Smooth muscle cell (in vitro differentiated cells): ENCODE data around the gene GRPEL2. TPM values are rescaled to one million over a fixed set of nuclear protein-coding genes. Genes with fewer than 3 reads are reported as not detected.

Experiments used
- DNase-seq: peaks from one replicate; lab custom pipeline; 2025; ENCODE audit not compliant: unreplicated experiment; lab: John Stamatoyannopoulos, UW
- H2AFZ ChIP-seq: fragments of 200-600 bp; sonication (generic); 2 replicates; pipeline ENCODE4 v1.6.0; 2016; ENCODE audit warnings: antibody characterized with exemption, low read depth, mild to moderate bottlenecking
- H3F3A ChIP-seq: fragments of 200-600 bp; sonication (generic); 2 replicates; pipeline ENCODE4 v1.6.0; 2017; ENCODE audit warnings: antibody characterized with exemption, low read depth
- H3K27ac ChIP-seq: fragments of 200-600 bp; sonication (generic); 2 replicates; pipeline ENCODE4 v1.5.1; 2016; ENCODE audit warnings: low read depth, mild to moderate bottlenecking
- H3K27me3 ChIP-seq: fragments of 200-600 bp; sonication (generic); 2 replicates; pipeline ENCODE4 v1.6.1; 2016; ENCODE audit warnings: low read depth, mild to moderate bottlenecking
- H3K36me3 ChIP-seq: fragments of 200-600 bp; sonication (generic); 2 replicates; pipeline ENCODE4 v1.5.1; 2016; ENCODE audit warnings: low read depth
- H3K4me1 ChIP-seq: fragments of 200-600 bp; sonication (generic); 2 replicates; pipeline ENCODE4 v1.5.1; 2016; ENCODE audit warnings: low read depth
- H3K4me2 ChIP-seq: fragments of 200-600 bp; sonication (generic); 2 replicates; pipeline ENCODE4 v1.6.0; 2016; ENCODE audit warnings: mild to moderate bottlenecking
- H3K4me3 ChIP-seq: fragments of 200-600 bp; sonication (generic); 2 replicates; pipeline ENCODE4 v1.5.1; 2016; ENCODE audit warnings: mild to moderate bottlenecking
- H3K79me2 ChIP-seq: fragments of 200-600 bp; sonication (generic); 2 replicates; pipeline ENCODE4 v1.6.0; 2016; ENCODE audit warnings: low read depth, mild to moderate bottlenecking
- H3K9ac ChIP-seq: fragments of 200-600 bp; sonication (generic); 2 replicates; pipeline ENCODE4 v1.6.0; 2016; ENCODE audit warnings: low read depth
- H3K9me3 ChIP-seq: fragments of 200-600 bp; sonication (generic); replicated peaks from 2 replicates; pipeline ENCODE4 v1.5.1; 2016; ENCODE audit warnings: low read depth
- H4K20me1 ChIP-seq: fragments of 200-600 bp; sonication (generic); 2 replicates; pipeline ENCODE4 v1.6.0; 2016; ENCODE audit warnings: low read depth
- CTCF ChIP-seq: fragments of 200-600 bp; sonication (generic); IDR thresholded peaks from 2 replicates; pipeline ENCODE4 v1.5.1; 2017; ENCODE audit warnings: borderline replicate concordance, mild to moderate bottlenecking, antibody characterized with exemption; ENCODE audit not compliant: insufficient read depth, poor library complexity, severe bottlenecking
- WGBS: methylation state at CpG from one replicate; pipeline ENCODE4 v1.1.7; 2016; ENCODE audit warnings: low lambda C conversion rate; 5-methylcytosine and 5-hydroxymethylcytosine counted together
- polyA plus RNA-seq: library from polyadenylated mRNA; unstranded; fragments of >200 nt; fragmentation: Nextera tagmentation; extraction: Ambion mirVana; gene quantifications from 2 replicates; pipeline ENCODE4 v1.2.1, GENCODE V29; 2016
- total RNA-seq: library from RNA; depleted of rRNA; stranded (reverse); fragments of >200 nt; gene quantifications from 2 replicates; pipeline ENCODE4 v1.2.3, GENCODE V29; 2014

GRPEL2 gene
- total and polyA plus RNA-seq, 2 experiments from 2014 or later: 5.2 to 13.0 TPM

- H3K9ac ChIP-seq: no peak overlapping the region
- H3F3A ChIP-seq: peaks cover 11% of the 10 kb centered on the region
- no peak overlapping the region for H2AFZ ChIP-seq
- no peaks in the 10 kb centered on the region for H3K79me2 ChIP-seq
- peaks cover 2% of the 10 kb centered on the region for H3K27me3 ChIP-seq
- 93% methylated on average over 6 of the region's 6 CpGs for WGBS
- H3K27ac ChIP-seq: no peak overlapping the region
- no peaks in the 10 kb centered on the region for H3K36me3 ChIP-seq
- no peak for TF ChIP-seq CTCF
- H3K4me2 ChIP-seq: no peak overlapping the region
- H3K4me3 ChIP-seq: no peak overlapping the region
- no peaks in the 10 kb centered on the region for H4K20me1 ChIP-seq
- H3K4me1 ChIP-seq: peaks cover 4% of the 10 kb centered on the region
- H3K9me3 ChIP-seq: no peaks in the 10 kb centered on the region
- DNase-seq: no peak
Observed at GRCh38 chr5:149315753-149316152, 29.5 kb upstream of the GRPEL2 start.

GRCh38 chr5:149317281-149318048 lies 27.8 kb upstream of the GRPEL2 start:
- DNase-seq: no peak

GRCh38 chr5:149319174-149319573 lies 26.1 kb upstream of the GRPEL2 start:
- Histone ChIP-seq H3K79me2 (no peaks in the 10 kb centered on the region), H3K9ac (no peak overlapping the region), H3K4me2 (no peak overlapping the region), H3F3A (peaks cover 16% of the 10 kb centered on the region), H3K27ac (no peak overlapping the region), H2AFZ (no peak overlapping the region), H3K9me3 (no peaks in the 10 kb centered on the region), H4K20me1 (no peaks in the 10 kb centered on the region), H3K4me3 (no peak overlapping the region), H3K27me3 (no peaks in the 10 kb centered on the region), H3K4me1 (peaks cover 11% of the 10 kb centered on the region), H3K36me3 (no peaks in the 10 kb centered on the region)
- no peak for DNase-seq
- 97% methylated on average over 3 of the region's 3 CpGs for WGBS
- no peak for TF ChIP-seq CTCF

More at GRCh38 chr5:149317281-149318048, 27.8 kb upstream of the GRPEL2 start:
- Histone ChIP-seq H3K9ac (no peak overlapping the region), H4K20me1 (no peaks in the 10 kb centered on the region), H3F3A (peaks cover 16% of the 10 kb centered on the region), H3K79me2 (no peaks in the 10 kb centered on the region), H3K36me3 (no peaks in the 10 kb centered on the region), H3K9me3 (no peaks in the 10 kb centered on the region), H3K4me3 (no peak overlapping the region), H3K4me1 (peaks cover 11% of the 10 kb centered on the region), H2AFZ (no peak overlapping the region), H3K4me2 (no peak overlapping the region), H3K27me3 (peaks cover 2% of the 10 kb centered on the region), H3K27ac (no peak overlapping the region)
- 89% methylated on average over 14 of the region's 14 CpGs for WGBS
- TF ChIP-seq CTCF: peak; percentile 68
